Peyer's patch (tissue), 4 donors: ENCODE measurements around the gene PHF11. TPM values are rescaled to one million over a fixed set of nuclear protein-coding genes. Genes with fewer than 3 reads are reported as not detected.

Experiments
- DNase-seq, 3 donors: peaks; one replicate each; pipeline ENCODE4 v3.0.0-alpha.2; 2017 to 2019
- H3K27ac ChIP-seq, 4 donors: fragments of 200-600 bp; sonication (generic); one replicate each; pipeline ENCODE4 v1.5.1; 2016 to 2019
- H3K27me3 ChIP-seq, 2 donors: fragments of 200-600 bp; sonication (generic); one replicate each; pipeline ENCODE4 v1.5.1; 2019
- H3K36me3 ChIP-seq, 3 donors: fragments of 200-600 bp; sonication (generic); one replicate each; pipeline ENCODE4 v1.5.1; 2016 to 2019
- H3K4me1 ChIP-seq, 4 donors: fragments of 200-600 bp; sonication (generic); one replicate each; pipeline ENCODE4 v1.5.1; 2016 to 2019
- H3K4me3 ChIP-seq, 4 donors: fragments of 200-600 bp; sonication (generic); 1 replicate in 3 of 4; 2 replicates in 1 of 4; pipeline ENCODE4 v1.5.1; 2016 to 2019; ENCODE audit warnings: mild to moderate bottlenecking in 1 of 4
- H3K9me3 ChIP-seq, 4 donors: fragments of 200-600 bp; sonication (generic); one replicate each; pipeline ENCODE4 v1.5.1; 2016 to 2019; ENCODE audit warnings: mild to moderate bottlenecking in 1 of 4
- CTCF ChIP-seq, 6 experiments: fragments of 450-650 bp in 4 of 6; fragments of 200-600 bp in 2 of 6; sonication (generic) in 1 of 6; IDR thresholded peaks; one replicate each; pipeline ENCODE4 v1.5.1; 2017 to 2019; ENCODE audit warnings: antibody characterized with exemption in 6 of 6, mild to moderate bottlenecking in 3 of 6, moderate library complexity in 1 of 6
- POLR2A ChIP-seq, 2 donors: fragments of 450-650 bp; IDR thresholded peaks; one replicate each; pipeline ENCODE4 v1.5.1; 2017; ENCODE audit warnings: antibody characterized with exemption in 2 of 2, mild to moderate bottlenecking in 2 of 2, moderate library complexity in 2 of 2
- total RNA-seq, 4 donors: library from RNA; depleted of rRNA; stranded (reverse); fragments of >200 nt; gene quantifications; one replicate each; pipeline ENCODE4 v1.1.0, GENCODE V29; 2016

The PHF11 gene
- total RNA-seq, 4 donors from 2014 or later: 26.1 to 61.9 (median 57.4) TPM

GRCh38 chr13:49571299-49572240 lies 75.8 kb downstream of the PHF11 start:
- H3K27ac ChIP-seq: no peak overlapping the region
- no peaks in the 10 kb centered on the region for H3K4me1 ChIP-seq
- H3K36me3 ChIP-seq: no peaks in the 10 kb centered on the region
- no peak for TF ChIP-seq POLR2A (IDR thresholded peaks at IDR 0.05)
- TF ChIP-seq CTCF (IDR thresholded peaks at IDR 0.05): no peak
- DNase-seq: no peak
- no peaks in the 10 kb centered on the region for H3K27me3 ChIP-seq
- no peaks in the 10 kb centered on the region for H3K9me3 ChIP-seq
- no peak overlapping the region for H3K4me3 ChIP-seq

Other genes with a start within 250 kb of the PHF11 start
- gene CDADC1, start 248.0 kb upstream of the PHF11 start, total RNA-seq: 1 to 10 TPM; 4.7 to 9.2 (median 7.1) TPM
- gene CAB39L, start 51.9 kb upstream of the PHF11 start, total RNA-seq: 10 to 100 TPM in 2 of 4 donors, 1 to 10 TPM in 2; 8.3 to 28.9 (median 11.6) TPM
- gene SETDB2, start 51.7 kb upstream of the PHF11 start, total RNA-seq: 10 to 100 TPM in 1 of 4 donors, 1 to 10 TPM in 3; 5.4 to 20.6 (median 8.9) TPM
- gene RCBTB1, start 89.6 kb downstream of the PHF11 start, total RNA-seq: 10 to 100 TPM in 1 of 4 donors, 1 to 10 TPM in 3; 5.6 to 10.7 (median 8.1) TPM
- 1 to 10 TPM; 1.2 to 5.0 (median 3.6) TPM for gene ARL11, start 132.6 kb downstream of the PHF11 start, total RNA-seq
- gene EBPL, start 195.5 kb downstream of the PHF11 start, total RNA-seq: 10 to 100 TPM in 3 of 4 donors, 1 to 10 TPM in 1; 6.7 to 21.6 (median 19.2) TPM